Measurements from ENCODE around the gene ZIC5. TPM values are rescaled to one million over a fixed set of nuclear protein-coding genes. Genes with fewer than 3 reads are reported as not detected.
"Not testable (repeated sequence)": the region's sequence is repeated elsewhere in the genome, so short reads cannot be mapped to it uniquely, and the experiment has no call there.

ZIC5 gene
- total RNA-seq, 1 donor from 2014 or later = not detected

GRCh38 chr13:99966064-99966805 lies 5.3 kb downstream of the ZIC5 start:
- ATAC-seq (no peak), DNase-seq (ENCODE audit: low spot score) (no peak)
- intact Hi-C loops (cut with DNase I) = no loop called here

GRCh38 chr13:99965329-99966000 lies 6.1 kb downstream of the ZIC5 start:
- intact Hi-C loops (cut with DNase I) = no loop called here

DNA sequence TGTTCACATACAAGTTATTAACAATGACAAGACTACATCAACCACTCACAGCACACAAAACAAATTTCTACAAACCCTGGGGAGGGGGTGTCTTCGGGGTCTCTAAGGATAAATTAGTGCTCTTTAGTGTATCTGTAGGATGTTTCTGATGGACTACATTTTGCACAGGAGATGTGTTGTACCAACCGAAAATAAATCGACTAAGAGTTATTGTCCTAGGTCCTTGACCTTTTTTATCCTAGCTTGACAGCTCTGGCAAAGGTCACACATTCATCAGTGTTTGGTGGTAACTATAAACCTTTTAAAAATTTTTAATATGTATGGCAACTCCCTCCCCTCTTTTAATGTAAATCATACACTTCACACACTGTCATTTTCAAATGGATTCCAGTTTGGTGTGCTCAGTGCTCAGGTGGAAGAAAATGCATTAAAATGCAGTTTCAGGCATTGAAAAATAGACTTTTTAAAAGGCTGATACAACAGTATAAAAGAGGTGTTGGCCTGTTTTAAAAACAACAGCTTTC lies 7.7 kb downstream of the ZIC5 start:
- DNase-seq (ENCODE audit: low spot score) (no peak), ATAC-seq (no peak)
- intact Hi-C loops (cut with DNase I) = no loop called here

More at GRCh38 chr13:99965329-99966000, 6.1 kb downstream of the ZIC5 start:
- DNase-seq (ENCODE audit: low spot score) (peak; percentile 45), ATAC-seq (no peak)

DNA sequence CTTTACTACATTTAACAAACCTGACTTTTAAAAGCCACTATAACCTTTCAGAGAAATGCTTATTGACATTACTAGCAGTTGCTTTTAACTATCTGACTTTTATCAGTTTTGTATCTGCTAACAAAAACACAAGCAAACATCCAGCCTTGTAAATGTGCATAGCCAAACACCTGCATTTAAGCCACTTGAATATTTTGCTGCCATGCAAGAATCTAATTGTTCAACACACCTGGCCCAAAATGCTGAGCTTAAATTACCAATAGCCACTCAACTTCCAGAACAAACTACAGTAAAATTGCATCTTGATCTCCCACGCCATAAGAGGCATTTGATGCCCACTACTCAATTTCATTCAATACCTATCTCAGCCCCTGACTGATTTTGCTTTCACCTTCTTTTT lies 9.3 kb downstream of the ZIC5 start:
- DNase-seq (ENCODE audit: low spot score) (no peak), ATAC-seq (no peak)

DNA sequence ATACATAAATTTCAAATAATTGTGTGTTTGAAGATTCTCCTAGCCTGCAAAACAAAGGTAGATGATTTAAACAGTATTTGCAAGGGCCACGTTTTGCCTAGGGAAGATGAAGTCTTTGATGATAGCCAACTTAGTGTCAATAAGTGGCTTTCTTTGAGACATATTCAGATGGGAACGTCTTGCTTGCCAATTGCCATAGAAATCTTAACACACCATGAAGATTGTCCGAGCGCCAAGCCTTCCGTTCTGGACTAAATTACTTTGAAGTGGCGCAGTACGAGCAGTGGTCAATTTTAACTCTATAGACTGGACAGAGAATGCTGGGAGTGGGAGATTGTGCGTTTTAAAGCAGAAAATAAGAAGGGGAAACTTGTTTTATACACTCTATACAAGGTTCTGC lies 9.9 kb downstream of the ZIC5 start:
- no peak for ATAC-seq
- DNase-seq (ENCODE audit: low spot score) = no peak
- intact Hi-C loops (cut with DNase I) = no loop called here

More for the DNA sequence above, 9.3 kb downstream of the ZIC5 start:
- intact Hi-C loops (cut with DNase I) = no loop called here

GRCh38 chr13:99960663-99961311 lies 10.8 kb downstream of the ZIC5 start:
- ATAC-seq (no peak), DNase-seq (ENCODE audit: low spot score) (peak; percentile 45)
- intact Hi-C loops (cut with DNase I) = no loop called here

- ATAC-seq (no peak), DNase-seq (ENCODE audit: low spot score) (peak; percentile 52)
- intact Hi-C loops (cut with DNase I) = no loop called here
These were observed 11.9 kb downstream of the ZIC5 start for GRCh38 chr13:99959540-99960230.

DNA sequence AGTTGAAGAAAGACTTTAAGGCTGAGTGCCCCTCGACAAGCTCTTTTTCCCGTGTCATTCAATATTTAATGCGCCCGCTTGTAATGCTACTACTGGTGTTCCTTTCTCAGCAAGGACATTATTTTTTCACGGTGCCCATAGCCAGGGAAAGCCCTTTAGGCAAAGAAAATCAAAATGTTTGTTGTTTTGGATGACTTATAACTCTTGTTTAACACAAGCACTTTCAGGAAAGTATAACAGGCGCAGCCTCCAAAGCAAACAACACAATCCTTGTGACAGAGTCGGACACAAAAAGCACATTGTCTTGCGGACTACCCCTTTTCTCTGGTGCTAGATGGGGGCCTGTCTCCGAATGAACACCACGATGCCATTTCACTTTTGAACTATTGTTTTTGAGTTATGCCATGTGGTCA lies 12.4 kb downstream of the ZIC5 start:
- intact Hi-C loops (cut with DNase I) = no loop called here

DNA sequence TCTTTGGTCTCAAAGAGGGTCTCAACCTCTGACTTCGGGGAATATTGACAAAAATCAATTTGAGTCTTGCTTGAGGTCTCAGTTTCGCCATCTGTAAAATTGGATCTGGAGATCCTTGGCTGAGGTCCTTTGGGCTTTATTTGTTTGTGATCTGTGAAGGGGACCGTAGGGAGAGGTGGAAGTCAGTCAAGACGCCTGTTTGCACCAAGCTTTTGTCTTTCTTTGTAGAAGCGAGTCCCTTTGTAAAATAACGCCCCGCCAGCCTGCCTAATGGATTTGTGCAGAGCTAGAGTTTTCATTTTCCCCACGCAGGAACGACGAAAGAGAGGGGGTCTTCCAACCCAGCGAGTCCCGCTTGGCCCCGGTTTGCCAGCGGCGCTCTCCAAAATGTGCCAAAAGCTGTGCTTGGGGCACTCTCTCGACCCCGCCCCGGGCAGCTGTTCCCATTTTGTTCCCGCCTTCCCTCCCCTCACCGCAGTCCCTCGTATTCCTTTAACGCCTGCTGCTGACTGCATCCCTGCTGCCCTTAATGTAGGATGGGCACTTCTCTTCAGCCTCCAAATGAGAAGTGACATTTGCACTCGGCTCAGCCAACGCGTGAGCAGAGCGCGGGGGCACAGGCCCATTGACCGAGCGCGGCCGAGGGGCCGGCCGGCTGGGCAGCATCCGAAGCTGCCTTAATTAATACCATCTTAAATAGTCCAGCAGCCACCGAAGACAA lies 13.0 kb downstream of the ZIC5 start:
- intact Hi-C loops (cut with DNase I) = no loop called here
- ATAC-seq = no peak

More for the DNA sequence above, 12.4 kb downstream of the ZIC5 start:
- no peak for ATAC-seq
- no peak for DNase-seq (ENCODE audit: low spot score)

GRCh38 chr13:99956473-99957349 lies 14.9 kb downstream of the ZIC5 start:
- ATAC-seq (no peak), DNase-seq (ENCODE audit: low spot score) (no peak)
- intact Hi-C loops (cut with DNase I) = no loop called here

More for the DNA sequence above, 13.0 kb downstream of the ZIC5 start:
- DNase-seq (ENCODE audit: low spot score) = no peak

GRCh38 chr13:99955747-99956472 lies 15.7 kb downstream of the ZIC5 start:
- no peak for DNase-seq (ENCODE audit: low spot score)
- peak; percentile 31 for ATAC-seq

DNA sequence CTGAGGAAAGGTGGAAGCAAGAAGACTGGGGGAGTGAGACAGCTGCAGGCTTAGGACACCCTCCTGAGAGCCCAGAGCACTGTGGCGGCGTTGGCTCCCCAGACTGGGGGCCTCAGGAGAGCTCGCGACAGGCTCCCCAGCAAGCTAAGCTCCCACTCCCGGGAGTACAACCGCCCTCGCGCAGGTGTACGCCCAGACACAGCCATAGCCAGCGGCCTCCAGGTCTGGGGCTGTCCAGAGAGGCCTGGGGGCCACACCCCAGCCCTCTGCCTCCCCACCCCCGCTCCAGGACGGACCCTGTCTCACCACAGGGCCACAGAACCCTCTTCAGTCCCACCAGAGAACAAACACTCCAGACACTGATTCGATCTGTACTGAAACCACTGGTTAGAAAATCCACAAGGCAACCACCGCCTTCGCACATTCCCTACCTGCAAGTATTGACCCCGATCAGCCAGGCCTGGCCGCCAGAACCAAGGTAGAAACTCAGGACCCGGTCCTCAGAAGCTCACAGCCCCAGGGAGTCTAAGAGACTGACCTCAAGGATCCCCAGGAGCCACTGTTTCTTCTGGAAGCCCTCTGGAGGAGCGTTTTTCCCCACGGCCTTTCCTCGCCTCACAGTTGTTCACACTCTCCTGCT lies 16.3 kb downstream of the ZIC5 start:
- no peak for ATAC-seq

More at GRCh38 chr13:99955747-99956472, 15.7 kb downstream of the ZIC5 start:
- intact Hi-C loops (cut with DNase I) = no loop called here

DNA sequence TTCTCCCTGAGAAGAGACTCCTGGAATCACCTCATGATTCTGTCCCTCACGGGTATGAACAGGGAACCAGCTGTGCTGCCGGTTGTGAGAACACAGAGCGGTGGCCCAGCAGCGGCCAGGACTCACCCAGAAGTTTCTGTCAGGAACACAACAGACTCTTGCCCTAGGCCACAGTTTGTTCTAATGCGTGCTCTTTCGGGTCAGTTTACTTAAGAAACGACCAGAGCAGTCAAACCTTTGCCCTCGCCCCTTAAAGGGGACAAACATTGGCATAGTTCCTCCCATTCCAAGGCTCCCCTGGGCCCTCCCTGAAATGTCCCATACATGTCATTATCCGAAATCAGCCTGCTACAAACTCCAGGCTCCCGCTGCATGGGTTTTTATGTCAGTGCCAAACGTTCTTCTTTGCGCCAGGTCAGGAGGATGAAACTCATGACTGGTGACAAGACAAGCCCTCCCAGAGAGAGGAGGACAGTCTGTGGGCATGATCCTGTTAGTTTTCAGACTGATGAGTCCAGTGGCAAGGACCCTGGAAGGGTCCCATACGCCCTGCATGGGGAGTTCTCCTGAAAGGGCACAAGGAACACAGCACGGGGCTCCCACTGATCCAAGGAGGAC lies 18.3 kb downstream of the ZIC5 start:
- DNase-seq (ENCODE audit: low spot score) (no peak), ATAC-seq (no peak)
- intact Hi-C loops (cut with DNase I) = no loop called here

More for the DNA sequence above, 16.3 kb downstream of the ZIC5 start:
- intact Hi-C loops (cut with DNase I) = no loop called here
- no peak for DNase-seq (ENCODE audit: low spot score)

GRCh38 chr13:99951666-99952065 lies 19.9 kb downstream of the ZIC5 start:
- intact Hi-C loops (cut with DNase I); DNase-seq (ENCODE audit: low spot score); ATAC-seq: not testable (repeated sequence)

- intact Hi-C loops (cut with DNase I) = no loop called here
- DNase-seq (ENCODE audit: low spot score) = peak; percentile 22
- ATAC-seq = peak; percentile 70
These were observed 21.7 kb downstream of the ZIC5 start for GRCh38 chr13:99949679-99950413.

Measured in sciatic nerve (tissue), 2 donors.